Testis (tissue), 3 donors: ENCODE results near the gene PLEKHG7. TPM values are rescaled to one million over a fixed set of nuclear protein-coding genes. Genes with fewer than 3 reads are reported as not detected.

Experiments
- DNase-seq: peaks from one replicate; pipeline ENCODE4 v3.0.0-alpha.2; 2019
- H3K27ac ChIP-seq, 2 donors: fragments of 200-600 bp; sonication (generic); one replicate each; pipeline ENCODE4 v1.5.1; 2019
- H3K27me3 ChIP-seq: fragments of 200-600 bp; sonication (generic); one replicate; pipeline ENCODE4 v1.5.1; 2019
- H3K36me3 ChIP-seq: fragments of 200-600 bp; sonication (generic); one replicate; pipeline ENCODE4 v1.5.1; 2017; ENCODE audit warnings: low read depth; ENCODE audit errors: missing control alignments
- H3K4me1 ChIP-seq: fragments of 200-600 bp; sonication (generic); one replicate; pipeline ENCODE4 v1.5.1; 2019
- H3K4me3 ChIP-seq, 2 donors: fragments of 200-600 bp; sonication (generic); one replicate each; pipeline ENCODE4 v1.5.1; 2017 to 2019
- H3K9me3 ChIP-seq: fragments of 200-600 bp; sonication (generic); one replicate; pipeline ENCODE4 v1.5.1; 2017
- CTCF ChIP-seq, 3 experiments: fragments of 450-650 bp in 2 of 3; fragments of 200-600 bp in 1 of 3; sonication (generic) in 1 of 3; IDR thresholded peaks; one replicate each; pipeline ENCODE4 v1.5.1; 2016 to 2019; ENCODE audit warnings: antibody characterized with exemption in 3 of 3, mild to moderate bottlenecking in 2 of 3, moderate library complexity in 1 of 3
- POLR2A ChIP-seq: fragments of 450-650 bp; IDR thresholded peaks from one replicate; pipeline ENCODE4 v1.6.1; 2017; ENCODE audit warnings: antibody characterized with exemption, mild to moderate bottlenecking, moderate library complexity
- WGBS, 2 donors: methylation state at CpG; one replicate each; pipeline ENCODE4 v1.1.5; 2018; 5-methylcytosine and 5-hydroxymethylcytosine counted together
- intact Hi-C: fragments of 100-400 bp; cut with DNase I; formaldehyde crosslinking; loops from one replicate; pipeline ENCODE4 v1.15.1; 2023; ENCODE audit warnings: low total_unique reads
- polyA plus RNA-seq: library from polyadenylated mRNA; stranded (reverse); fragments of 350-450 nt; fragmentation: Illumina TruSeq; extraction: RNeasy Lipid Tissue Mini Kit (QIAGEN cat#74804); gene quantifications from one replicate; pipeline ENCODE4 v1.2.3, GENCODE V29; 2014; ENCODE audit warnings: low read depth, low replicate concordance; ENCODE audit not compliant: insufficient read depth
- total RNA-seq, 2 donors: library from RNA; depleted of rRNA; stranded (reverse); fragments of >200 nt; gene quantifications; one replicate each; pipeline ENCODE4 v1.2.3, GENCODE V29; 2016

Gene PLEKHG7
- total and polyA plus RNA-seq, 3 donors from 2014 or later: 0.06 to 0.33 (median 0.31) TPM

GRCh38 chr12:92794814-92795213, 92.0 kb downstream of the PLEKHG7 start:
- Histone ChIP-seq H3K36me3 (no peaks in the 10 kb centered on the region), H3K27ac (no peak overlapping the region), H3K27me3 (no peaks in the 10 kb centered on the region), H3K9me3 (no peaks in the 10 kb centered on the region), H3K4me1 (no peaks in the 10 kb centered on the region), H3K4me3 (no peak overlapping the region)
- TF ChIP-seq CTCF (IDR thresholded peaks at IDR 0.05) (no peak), POLR2A (no peak)
- DNase-seq: no peak
- intact Hi-C loops: no loop called here

- no peak for TF ChIP-seq CTCF (IDR thresholded peaks at IDR 0.05)
- Histone ChIP-seq H3K4me3 (no peak overlapping the region), H3K4me1 (no peaks in the 10 kb centered on the region), H3K27me3 (no peaks in the 10 kb centered on the region), H3K27ac (no peak overlapping the region), H3K36me3 (no peaks in the 10 kb centered on the region), H3K9me3 (no peaks in the 10 kb centered on the region)
- intact Hi-C loops: no loop called here
- DNase-seq: no peak
Measured at GRCh38 chr12:92796650-92797049, 93.9 kb downstream of the PLEKHG7 start.

GRCh38 chr12:92802906-92803305, 100.1 kb downstream of the PLEKHG7 start:
- WGBS, 2 donors: 72 to 80% methylated on average over 3 of the region's 3 CpGs
- no peak for DNase-seq
- TF ChIP-seq POLR2A: no peak
- no peak for TF ChIP-seq CTCF (IDR thresholded peaks at IDR 0.05)
- Histone ChIP-seq H3K27ac (no peak overlapping the region), H3K4me1 (no peaks in the 10 kb centered on the region), H3K36me3 (no peaks in the 10 kb centered on the region), H3K4me3 (no peak overlapping the region), H3K27me3 (no peaks in the 10 kb centered on the region), H3K9me3 (no peaks in the 10 kb centered on the region)
- intact Hi-C loops: no loop called here

GRCh38 chr12:92803903-92804302, 101.1 kb downstream of the PLEKHG7 start:
- H3K4me3 ChIP-seq: no peak overlapping the region
- H3K27me3 ChIP-seq: no peaks in the 10 kb centered on the region
- intact Hi-C loops: no loop called here
- 95 to 96% methylated on average over 1 of the region's 1 CpG for WGBS, 2 donors
- H3K4me1 ChIP-seq: no peaks in the 10 kb centered on the region
- H3K9me3 ChIP-seq: no peaks in the 10 kb centered on the region
- no peak overlapping the region for H3K27ac ChIP-seq
- no peak for DNase-seq
- TF ChIP-seq CTCF (IDR thresholded peaks at IDR 0.05): no peak
- TF ChIP-seq POLR2A: no peak
- H3K36me3 ChIP-seq: no peaks in the 10 kb centered on the region

- TF ChIP-seq CTCF (IDR thresholded peaks at IDR 0.05) (no peak), POLR2A (no peak)
- Histone ChIP-seq H3K4me1 (no peaks in the 10 kb centered on the region), H3K4me3 (no peak overlapping the region), H3K9me3 (no peaks in the 10 kb centered on the region), H3K27me3 (no peaks in the 10 kb centered on the region), H3K27ac (no peak overlapping the region), H3K36me3 (no peaks in the 10 kb centered on the region)
- intact Hi-C loops: no loop called here
- 91 to 92% methylated on average over 4 of the region's 4 CpGs for WGBS, 2 donors
- DNase-seq: no peak
Measured at GRCh38 chr12:92810370-92810769, 107.6 kb downstream of the PLEKHG7 start.
